Mesodermal cell (in vitro differentiated cells): ENCODE data around the gene BAX.

Experiments used
- H3K27ac ChIP-seq: 2 replicates; pipeline ENCODE4 v1.7.0; 2013; ENCODE audit warnings: mild to moderate bottlenecking, low read depth, low read length, moderate library complexity; ENCODE audit not compliant: severe bottlenecking
- H3K36me3 ChIP-seq: 2 replicates; pipeline ENCODE4 v1.7.1; 2013; ENCODE audit warnings: mild to moderate bottlenecking, low read length, moderate library complexity; ENCODE audit not compliant: control insufficient read depth, insufficient read depth
- H3K4me1 ChIP-seq: one replicate; pipeline ENCODE4 v1.7.1; 2013; ENCODE audit warnings: mild to moderate bottlenecking, low read length; ENCODE audit not compliant: insufficient read depth, control insufficient read depth, poor library complexity, severe bottlenecking
- H3K4me3 ChIP-seq: 2 replicates; pipeline ENCODE4 v1.7.0; 2013; ENCODE audit warnings: low read length, control low read depth, mild to moderate bottlenecking; ENCODE audit not compliant: insufficient read depth, poor library complexity, severe bottlenecking; ENCODE audit errors: extremely low read depth
- H3K9me3 ChIP-seq: 2 replicates; pipeline ENCODE4 v1.7.1; 2013; ENCODE audit warnings: mild to moderate bottlenecking, low read length, moderate library complexity; ENCODE audit not compliant: control insufficient read depth
- WGBS, 2 experiments: methylation state at CpG; one replicate each; pipeline ENCODE4 v1.1.5; 2013; ENCODE audit warnings: missing lambda C conversion rate in 2 of 2; ENCODE audit not compliant: insufficient coverage in 2 of 2; 5-methylcytosine and 5-hydroxymethylcytosine counted together

Gene BAX

GRCh38 chr19:48950830-48951519, 3.7 kb upstream of the BAX start:
- Histone ChIP-seq H3K4me1 (peaks cover 7% of the 10 kb centered on the region), H3K4me3 (no peak overlapping the region), H3K9me3 (peaks cover 9% of the 10 kb centered on the region), H3K36me3 (peaks cover 5% of the 10 kb centered on the region), H3K27ac (no peak overlapping the region)
- WGBS, 2 experiments, result 90 to 95% methylated on average over 5 to 6 of the region's 9 CpGs

- H3K36me3 ChIP-seq, result peaks cover 26% of the 10 kb centered on the region
- no peaks in the 10 kb centered on the region for H3K9me3 ChIP-seq
- no peak overlapping the region for H3K27ac ChIP-seq
- no peak overlapping the region for H3K4me3 ChIP-seq
- 83 to 92% methylated on average over 3 to 4 of the region's 4 CpGs for WGBS, 2 experiments
- peaks cover 11% of the 10 kb centered on the region for H3K4me1 ChIP-seq
These were observed 1.5 kb upstream of the BAX start for GRCh38 chr19:48953141-48953540.

- Histone ChIP-seq H3K4me1 (peaks cover 11% of the 10 kb centered on the region), H3K27ac (peak overlapping the region; percentile 98), H3K4me3 (peak overlapping the region; percentile 74), H3K36me3 (peaks cover 34% of the 10 kb centered on the region), H3K9me3 (no peaks in the 10 kb centered on the region)
- 70 to 79% methylated on average over 8 to 10 of the region's 11 CpGs for WGBS, 2 experiments
These were observed 583 bp upstream of the BAX start for GRCh38 chr19:48953990-48954594.

- H3K4me3 ChIP-seq, result peak overlapping the region; percentile 74
- H3K27ac ChIP-seq, result peak overlapping the region; percentile 98
- peaks cover 11% of the 10 kb centered on the region for H3K4me1 ChIP-seq
- no peaks in the 10 kb centered on the region for H3K9me3 ChIP-seq
- H3K36me3 ChIP-seq, result peaks cover 41% of the 10 kb centered on the region
- WGBS, 2 experiments, result 66 to 67% methylated on average over 14 to 15 of the region's 16 CpGs
These were observed 758 bp downstream of the BAX start for GRCh38 chr19:48955308-48955958.

GRCh38 chr19:48958006-48958405, 3.3 kb downstream of the BAX start:
- WGBS, 2 experiments, result 90 to 91% methylated on average over 7 to 8 of the region's 8 CpGs
- Histone ChIP-seq H3K27ac (no peak overlapping the region), H3K9me3 (no peaks in the 10 kb centered on the region), H3K4me3 (no peak overlapping the region), H3K4me1 (peaks cover 18% of the 10 kb centered on the region), H3K36me3 (peaks cover 52% of the 10 kb centered on the region)

GRCh38 chr19:48959341-48960239, 4.9 kb downstream of the BAX start:
- Histone ChIP-seq H3K9me3 (no peaks in the 10 kb centered on the region), H3K4me1 (peaks cover 34% of the 10 kb centered on the region), H3K36me3 (peaks cover 52% of the 10 kb centered on the region), H3K27ac (no peak overlapping the region), H3K4me3 (no peak overlapping the region)
- 78 to 89% methylated on average over 7 to 13 of the region's 16 CpGs for WGBS, 2 experiments

GRCh38 chr19:48961051-48961649, 6.5 kb downstream of the BAX start:
- Histone ChIP-seq H3K27ac (peak overlapping the region; percentile 8), H3K9me3 (no peaks in the 10 kb centered on the region), H3K36me3 (peaks cover 52% of the 10 kb centered on the region), H3K4me1 (peaks cover 27% of the 10 kb centered on the region), H3K4me3 (no peak overlapping the region)
- 93% methylated on average over 17 of the region's 19 CpGs for WGBS, 2 experiments

- Histone ChIP-seq H3K4me3 (no peak overlapping the region), H3K4me1 (peaks cover 25% of the 10 kb centered on the region), H3K36me3 (peaks cover 53% of the 10 kb centered on the region), H3K27ac (peak overlapping the region; percentile 97), H3K9me3 (no peaks in the 10 kb centered on the region)
- WGBS, 2 experiments, result 79 to 85% methylated on average over 6 to 11 of the region's 12 CpGs
These were observed 7.0 kb downstream of the BAX start for GRCh38 chr19:48961673-48962028.

- WGBS, 2 experiments, result 74 to 76% methylated on average over 19 to 22 of the region's 22 CpGs
- peaks cover 53% of the 10 kb centered on the region for H3K36me3 ChIP-seq
- H3K4me3 ChIP-seq, result no peak overlapping the region
- H3K4me1 ChIP-seq, result peaks cover 25% of the 10 kb centered on the region
- H3K27ac ChIP-seq, result peak overlapping the region; percentile 97
- no peaks in the 10 kb centered on the region for H3K9me3 ChIP-seq
These were observed 7.6 kb downstream of the BAX start for GRCh38 chr19:48962029-48962848.
